Aorta (tissue), 5 donors: ENCODE data around the gene FGD4. TPM values are rescaled to one million over a fixed set of nuclear protein-coding genes. Genes with fewer than 3 reads are reported as not detected.

Experiments used
- ATAC-seq: fragments of 200-7000 bp; cut with Tn5 transposase; one replicate; pipeline ENCODE4 v1.9.1; 2022; ENCODE audit warnings: moderate library complexity; ENCODE audit not compliant: low FRiP score
- DNase-seq, 2 donors: peaks; one replicate each; pipeline ENCODE4 v3.0.0-alpha.2; 2020
- H3K27ac ChIP-seq, 2 donors: one replicate each; pipeline ENCODE4 v1.5.1; 2013; ENCODE audit warnings: low read length in 2 of 2, mild to moderate bottlenecking in 2 of 2, moderate library complexity in 2 of 2, control low read depth in 1 of 2, inconsistent platforms in 1 of 2, low read depth in 1 of 2
- H3K27me3 ChIP-seq, 2 donors: one replicate each; pipeline ENCODE4 v1.6.1; 2013; ENCODE audit warnings: control low read depth in 1 of 2, low read length in 1 of 2, mild to moderate bottlenecking in 1 of 2, moderate library complexity in 1 of 2; ENCODE audit not compliant: insufficient read depth in 2 of 2, control insufficient read depth in 1 of 2
- H3K36me3 ChIP-seq, 2 donors: one replicate each; pipeline ENCODE4 v1.6.1; 2013; ENCODE audit warnings: control low read depth in 1 of 2, low read length in 1 of 2, mild to moderate bottlenecking in 1 of 2; ENCODE audit not compliant: insufficient read depth in 2 of 2, control insufficient read depth in 1 of 2
- H3K4me1 ChIP-seq, 2 donors: one replicate each; pipeline ENCODE4 v1.6.1; 2013; ENCODE audit warnings: low read length in 2 of 2, control low read depth in 1 of 2, mild to moderate bottlenecking in 1 of 2, moderate library complexity in 1 of 2; ENCODE audit not compliant: insufficient read depth in 2 of 2, control insufficient read depth in 1 of 2
- H3K4me3 ChIP-seq, 2 donors: one replicate each; pipeline ENCODE4 v1.5.1; 2013; ENCODE audit warnings: low read length in 2 of 2, control low read depth in 1 of 2, mild to moderate bottlenecking in 1 of 2
- H3K9me3 ChIP-seq: one replicate; pipeline ENCODE4 v1.6.1; 2013; ENCODE audit warnings: mild to moderate bottlenecking, low read length; ENCODE audit not compliant: control insufficient read depth
- WGBS, 2 donors: extraction: QIAGEN DNeasy Blood & Tissue Kit; methylation state at CpG; one replicate each; pipeline ENCODE4 v1.1.7; 2013; 5-methylcytosine and 5-hydroxymethylcytosine counted together
- intact Hi-C, 2 donors: fragments of 100-400 bp; cut with DNase I; formaldehyde crosslinking; loops; one replicate each; pipeline versions ENCODE4 v1.14.2 to v1.15.0; 2022
- polyA plus RNA-seq, 2 donors: library from polyadenylated mRNA; stranded (reverse); fragments of 200-250 nt; gene quantifications; one replicate each; pipeline ENCODE4 v1.2.3, GENCODE V29; 2013
- total RNA-seq, 2 donors: library from RNA; stranded (reverse); fragmentation: NEBNext Ultra II Directional; extraction: Animal tissue kit (Norgen Biotek cat#: 25700); gene quantifications; one replicate each; pipeline ENCODE4 v1.2.1, GENCODE V29; 2021
- donor health status: healthy with polysubstance abuse.
- donor health status: Bipolar disorder and iron deficiency.
- donor health status: DM: no; HTN: no; CAD: no.
- donor health status: DM: no; HTN: no; CAD: no.
- donor health status: DM: yes; HTN: yes; CAD: no.

FGD4 gene
- total and polyA plus RNA-seq, 4 donors, result 5.5 to 46.9 (median 24.0) TPM

DNA sequence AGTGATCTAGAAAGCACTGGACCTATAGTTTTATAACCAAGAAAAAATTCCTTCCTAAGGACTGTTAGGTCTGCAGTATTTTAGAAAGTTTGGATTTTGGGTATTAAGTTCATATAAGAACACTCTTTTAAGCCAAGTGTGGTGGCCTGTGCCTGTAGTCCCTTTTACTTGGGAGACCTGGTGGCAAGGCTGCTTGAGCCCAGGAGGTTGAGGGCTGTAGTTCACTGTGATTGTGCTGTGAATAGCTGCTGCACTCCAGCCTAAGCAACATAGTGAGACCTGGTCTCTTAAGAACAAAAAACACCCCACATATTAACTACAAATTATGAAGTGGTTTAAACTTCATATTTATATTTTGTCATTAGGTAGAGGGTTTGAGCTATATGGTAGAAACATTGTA, 289.4 kb downstream of the FGD4 start:
- H3K36me3 ChIP-seq, result no peaks in the 10 kb centered on the region
- ATAC-seq (no peak), DNase-seq (no peak)
- H3K9me3 ChIP-seq, result no peaks in the 10 kb centered on the region
- no peak overlapping the region for H3K4me3 ChIP-seq
- H3K4me1 ChIP-seq, result no peaks in the 10 kb centered on the region
- H3K27ac ChIP-seq, result no peak overlapping the region
- no peaks in the 10 kb centered on the region for H3K27me3 ChIP-seq
- intact Hi-C loops, result no loop called here

- H3K36me3 ChIP-seq, result no peaks in the 10 kb centered on the region
- no peaks in the 10 kb centered on the region for H3K9me3 ChIP-seq
- no peaks in the 10 kb centered on the region for H3K4me1 ChIP-seq
- intact Hi-C loops, result no loop called here
- no peak for DNase-seq
- H3K27ac ChIP-seq, result no peak overlapping the region
- H3K4me3 ChIP-seq, result no peak overlapping the region
- no peaks in the 10 kb centered on the region for H3K27me3 ChIP-seq
- ATAC-seq, result no peak
- WGBS, 2 donors, result 83 to 98% methylated on average over 8 of the region's 8 CpGs
Measured at GRCh38 chr12:32690927-32691326, 291.6 kb downstream of the FGD4 start.

GRCh38 chr12:32692358-32692757, 293.0 kb downstream of the FGD4 start:
- Histone ChIP-seq H3K27me3 (no peaks in the 10 kb centered on the region), H3K27ac (no peak overlapping the region), H3K36me3 (no peaks in the 10 kb centered on the region), H3K4me1 (no peaks in the 10 kb centered on the region), H3K9me3 (no peaks in the 10 kb centered on the region), H3K4me3 (no peak overlapping the region)
- DNase-seq (no peak), ATAC-seq (no peak)
- intact Hi-C loops, result no loop called here
- WGBS, 2 donors, result 79 to 83% methylated on average over 1 of the region's 1 CpG

GRCh38 chr12:32693036-32693435, 293.7 kb downstream of the FGD4 start:
- WGBS, 2 donors, result 84 to 98% methylated on average over 1 of the region's 1 CpG
- Histone ChIP-seq H3K27ac (no peak overlapping the region), H3K4me3 (no peak overlapping the region), H3K27me3 (no peaks in the 10 kb centered on the region), H3K9me3 (no peaks in the 10 kb centered on the region), H3K4me1 (no peaks in the 10 kb centered on the region), H3K36me3 (no peaks in the 10 kb centered on the region)
- intact Hi-C loops, result no loop called here
- DNase-seq (no peak), ATAC-seq (no peak)
